Stimulated activated CD4-positive, alpha-beta T cell treated with anti-CD3 and anti-CD28 coated beads, Interleukin-1b, Interleukin-23, amount 100 ng/mL, for 1 hour (primary cell): Measurements from ENCODE around the gene SLC5A11.

Experiments used
- DNase-seq, 2 donors: peaks; one replicate each; pipeline ENCODE4 v3.0.0-alpha.2; 2020; ENCODE audit warnings: low read depth in 2 of 2

SLC5A11 gene

GRCh38 chr16:24917891-24918290 is 72.1 kb downstream of the SLC5A11 start:
- no peak for DNase-seq

- DNase-seq, result no peak
Measured at GRCh38 chr16:24918641-24919040, 72.9 kb downstream of the SLC5A11 start.

DNA sequence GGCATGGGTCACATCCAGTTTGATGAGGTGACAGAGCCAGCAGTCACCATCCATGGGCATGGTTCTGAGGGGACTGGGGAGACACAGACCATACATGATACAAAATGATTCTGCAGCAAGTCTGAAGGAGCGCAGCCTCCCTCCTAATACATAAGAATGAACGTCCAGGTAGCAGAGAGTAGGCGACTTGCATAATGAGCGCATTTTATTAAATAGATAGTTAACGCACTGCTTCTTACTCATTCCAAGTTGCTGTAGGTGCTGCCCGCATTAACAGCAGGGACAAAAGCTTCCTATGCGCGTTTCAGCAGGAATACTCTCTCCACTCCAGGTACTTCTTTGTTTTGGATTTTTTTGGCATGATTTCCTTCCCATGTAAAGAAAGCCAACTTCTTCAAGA is 73.8 kb downstream of the SLC5A11 start:
- no peak for DNase-seq

GRCh38 chr16:24920568-24920967 is 74.8 kb downstream of the SLC5A11 start:
- DNase-seq, result no peak

GRCh38 chr16:24921229-24921628 is 75.5 kb downstream of the SLC5A11 start:
- DNase-seq, result no peak

DNA sequence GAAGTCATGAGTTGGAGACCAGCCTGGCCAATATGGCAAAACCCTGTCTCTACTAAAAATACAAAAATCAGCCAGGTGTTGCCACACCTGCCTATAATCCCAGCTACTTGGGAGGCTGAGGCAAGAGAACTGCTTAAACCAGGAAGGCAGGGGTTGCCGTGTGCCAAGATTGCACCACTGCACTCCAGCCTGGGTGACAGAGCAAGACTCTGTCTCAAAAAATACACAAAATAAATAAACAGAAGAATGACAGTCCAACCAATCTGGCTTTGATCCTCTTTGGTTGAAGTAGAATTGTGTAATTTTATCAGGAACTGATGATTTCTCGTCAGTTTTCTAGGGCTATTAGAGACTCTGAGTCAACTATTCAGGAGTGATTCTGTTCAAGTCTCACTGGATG is 79.4 kb downstream of the SLC5A11 start:
- DNase-seq, result no peak

- no peak for DNase-seq
Measured at GRCh38 chr16:24929409-24929808, 83.6 kb downstream of the SLC5A11 start.

- no peak for DNase-seq
Measured at GRCh38 chr16:24930440-24930839, 84.7 kb downstream of the SLC5A11 start.

- no peak for DNase-seq
Measured at GRCh38 chr16:24931091-24931490, 85.3 kb downstream of the SLC5A11 start.

- DNase-seq, result no peak
Measured at GRCh38 chr16:24935336-24935735, 89.6 kb downstream of the SLC5A11 start.

DNA sequence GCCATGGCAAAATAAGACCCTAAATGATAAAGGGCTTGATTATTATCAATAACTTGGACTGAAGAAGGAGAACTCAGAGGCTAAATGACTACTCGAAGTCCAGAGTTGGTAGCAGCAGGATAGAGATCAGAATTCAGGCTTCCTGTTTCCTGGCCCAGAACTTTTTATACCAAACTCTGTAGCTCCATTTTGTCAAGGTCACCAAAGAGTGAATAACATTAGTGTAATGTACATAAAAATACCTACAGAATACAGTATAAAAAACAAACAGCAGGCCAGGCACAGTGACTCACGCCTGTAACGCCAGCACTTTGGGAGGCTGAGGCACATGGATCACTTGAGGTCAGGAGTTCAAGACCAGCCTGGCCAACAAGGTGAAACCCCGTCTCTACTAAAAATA is 90.4 kb downstream of the SLC5A11 start:
- DNase-seq, result no peak

- no peak for DNase-seq
Measured at GRCh38 chr16:24939224-24939623, 93.5 kb downstream of the SLC5A11 start.

DNA sequence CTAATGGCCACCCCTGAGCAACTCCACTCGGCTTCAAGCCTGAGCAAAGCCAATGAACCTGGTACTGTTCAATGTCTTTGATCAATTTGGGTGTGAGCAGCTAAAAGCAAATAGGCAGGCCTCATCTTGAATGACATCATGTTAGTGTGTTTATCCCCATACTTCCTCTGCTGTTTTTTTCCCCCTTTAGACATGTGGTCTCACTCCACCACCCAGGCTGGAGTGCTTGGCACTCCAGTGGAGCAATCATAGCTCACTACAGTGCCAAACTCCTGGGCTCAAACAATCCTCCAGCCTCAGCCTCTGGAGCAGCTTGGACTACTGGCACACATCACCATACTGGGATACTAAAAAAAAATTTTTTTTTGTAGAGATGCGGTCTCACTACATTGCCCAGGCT is 94.0 kb downstream of the SLC5A11 start:
- DNase-seq, result no peak

DNA sequence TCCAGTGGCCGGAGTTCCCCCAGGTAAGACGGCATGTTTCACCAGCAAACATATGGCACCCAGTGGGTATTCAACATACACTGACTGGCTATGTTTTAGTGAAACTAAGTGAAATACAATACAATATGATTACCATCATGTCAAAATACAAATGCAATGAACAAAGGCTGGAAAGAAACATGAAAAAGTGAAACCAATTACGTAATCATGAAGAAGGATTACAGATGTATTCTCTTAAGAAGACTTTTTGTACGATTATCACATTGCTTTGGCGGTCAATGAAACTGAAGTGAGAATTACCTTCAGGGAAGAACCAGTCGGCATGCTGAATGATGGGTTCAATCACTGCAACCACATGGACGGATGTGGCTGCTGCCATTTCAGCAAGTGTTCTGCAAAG is 97.7 kb downstream of the SLC5A11 start:
- no peak for DNase-seq

DNA sequence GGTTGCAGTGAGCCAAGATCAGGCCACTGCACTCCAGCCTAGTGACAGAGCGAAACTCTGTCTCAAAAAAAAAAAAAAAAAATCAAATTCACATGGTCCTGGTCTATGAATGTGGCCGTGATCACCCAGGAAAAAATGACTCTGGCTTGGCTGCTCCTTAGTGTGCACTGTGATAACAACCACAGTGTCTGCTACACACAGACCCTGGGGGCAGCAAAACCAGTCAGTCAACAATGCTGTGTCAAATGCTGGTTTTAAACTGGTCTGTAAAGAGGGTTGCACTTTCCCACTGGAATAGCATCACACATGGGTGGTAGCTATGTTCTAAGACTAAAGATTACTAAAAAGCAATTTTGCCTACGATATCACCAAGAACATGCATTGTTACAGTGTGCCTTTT is 98.4 kb downstream of the SLC5A11 start:
- DNase-seq, result no peak

GRCh38 chr16:24946155-24946554 is 100.4 kb downstream of the SLC5A11 start:
- no peak for DNase-seq

DNA sequence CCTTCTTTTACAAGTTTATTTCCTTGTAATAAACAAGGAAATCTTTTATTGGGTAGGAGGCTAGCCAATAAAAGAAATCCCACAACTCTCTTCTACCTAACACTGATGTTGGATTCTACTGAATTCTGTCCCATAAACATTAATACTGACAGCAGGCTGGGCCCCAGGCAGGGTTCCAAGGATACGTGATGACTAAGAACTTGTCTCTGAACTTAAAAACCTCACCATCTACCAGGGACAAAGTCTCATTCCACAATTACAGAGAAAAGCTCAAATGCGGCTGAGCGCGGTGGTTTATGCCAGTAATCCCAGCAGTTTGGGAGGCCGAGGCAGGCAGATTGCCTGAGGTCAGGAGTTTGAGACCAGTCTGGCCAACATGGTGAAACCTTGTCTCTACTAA is 104.5 kb downstream of the SLC5A11 start:
- DNase-seq, result no peak

GRCh38 chr16:24953306-24953705 is 107.5 kb downstream of the SLC5A11 start:
- DNase-seq, result no peak

DNA sequence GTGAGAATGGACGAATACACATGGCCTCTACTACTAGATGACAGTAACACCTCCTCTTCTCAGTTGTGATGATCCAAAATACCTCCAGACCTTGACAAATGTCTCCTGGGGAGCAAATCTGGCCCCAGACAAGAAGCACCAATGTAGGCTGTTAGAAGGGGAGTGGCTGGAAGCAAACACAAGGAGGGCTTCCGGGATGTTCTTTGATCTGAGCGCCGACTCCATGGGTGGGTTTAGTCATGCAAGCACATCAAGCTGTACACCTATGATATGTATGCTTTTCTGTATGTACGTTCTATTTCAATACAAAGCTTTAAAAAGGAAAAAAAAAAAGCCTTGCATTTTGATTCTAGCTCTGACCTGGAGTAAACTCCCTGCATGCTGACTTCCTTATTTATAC is 108.0 kb downstream of the SLC5A11 start:
- DNase-seq, result no peak

GRCh38 chr16:24954137-24954536 is 108.4 kb downstream of the SLC5A11 start:
- DNase-seq, result no peak

GRCh38 chr16:24955975-24956731 is 110.4 kb downstream of the SLC5A11 start:
- DNase-seq, result no peak

- DNase-seq, result no peak
Measured at GRCh38 chr16:24957887-24958286, 112.1 kb downstream of the SLC5A11 start.
